ENCODE measurements around the gene ACKR4.

The ACKR4 gene

DNA sequence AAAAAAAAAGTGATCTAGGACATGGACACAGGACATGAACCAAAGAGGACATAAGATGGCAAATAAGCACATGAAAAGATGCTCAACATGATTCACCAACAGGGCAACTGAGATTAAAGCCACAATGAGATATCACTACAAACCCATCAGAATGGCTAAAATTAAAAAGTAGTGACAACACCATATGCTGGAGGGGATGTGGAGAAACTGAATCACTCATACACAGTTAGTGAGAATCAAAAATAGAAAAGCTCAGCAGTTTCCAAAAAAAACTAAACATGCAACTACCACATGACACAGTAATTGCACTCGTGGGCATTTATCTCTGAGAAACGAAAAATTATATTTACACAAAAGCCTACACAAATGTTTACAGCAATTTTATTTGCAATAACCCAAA lies 27.9 kb upstream of the ACKR4 start:
- TF ChIP-seq, protein P1, sequence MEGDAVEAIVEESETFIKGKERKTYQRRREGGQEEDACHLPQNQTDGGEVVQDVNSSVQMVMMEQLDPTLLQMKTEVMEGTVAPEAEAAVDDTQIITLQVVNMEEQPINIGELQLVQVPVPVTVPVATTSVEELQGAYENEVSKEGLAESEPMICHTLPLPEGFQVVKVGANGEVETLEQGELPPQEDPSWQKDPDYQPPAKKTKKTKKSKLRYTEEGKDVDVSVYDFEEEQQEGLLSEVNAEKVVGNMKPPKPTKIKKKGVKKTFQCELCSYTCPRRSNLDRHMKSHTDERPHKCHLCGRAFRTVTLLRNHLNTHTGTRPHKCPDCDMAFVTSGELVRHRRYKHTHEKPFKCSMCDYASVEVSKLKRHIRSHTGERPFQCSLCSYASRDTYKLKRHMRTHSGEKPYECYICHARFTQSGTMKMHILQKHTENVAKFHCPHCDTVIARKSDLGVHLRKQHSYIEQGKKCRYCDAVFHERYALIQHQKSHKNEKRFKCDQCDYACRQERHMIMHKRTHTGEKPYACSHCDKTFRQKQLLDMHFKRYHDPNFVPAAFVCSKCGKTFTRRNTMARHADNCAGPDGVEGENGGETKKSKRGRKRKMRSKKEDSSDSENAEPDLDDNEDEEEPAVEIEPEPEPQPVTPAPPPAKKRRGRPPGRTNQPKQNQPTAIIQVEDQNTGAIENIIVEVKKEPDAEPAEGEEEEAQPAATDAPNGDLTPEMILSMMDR (conservative IDR thresholded peaks at IDR 0.05; ENCODE audit: low read depth, low read length) = no peak
- no peak overlapping the region for H3K4me3 ChIP-seq (ENCODE audit: low read length)
- no peak for DNase-seq (ENCODE audit: low read depth)

DNA sequence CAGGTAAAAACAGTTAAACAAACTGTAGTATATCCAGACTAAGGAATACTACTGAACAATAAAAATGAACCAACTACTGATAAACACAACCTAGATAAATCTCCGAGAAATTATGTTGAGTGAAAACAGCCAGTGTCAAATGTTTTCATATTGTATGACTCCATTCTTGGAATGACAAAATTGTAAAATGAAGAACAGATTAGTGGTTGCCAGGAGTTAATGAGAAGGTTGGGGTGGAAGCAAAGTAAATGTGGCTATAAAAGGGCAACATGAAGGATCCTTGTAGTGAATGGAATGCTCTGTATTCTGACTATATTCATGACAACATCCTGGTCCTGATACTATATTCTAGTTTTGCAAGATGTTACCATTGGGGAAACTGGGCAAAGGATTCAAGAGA lies 27.5 kb upstream of the ACKR4 start:
- H3K4me3 ChIP-seq (ENCODE audit: low read length) = no peak overlapping the region
- TF ChIP-seq, protein P1 (conservative IDR thresholded peaks at IDR 0.05; ENCODE audit: low read depth, low read length) = no peak
- no peak for DNase-seq (ENCODE audit: low read depth)

DNA sequence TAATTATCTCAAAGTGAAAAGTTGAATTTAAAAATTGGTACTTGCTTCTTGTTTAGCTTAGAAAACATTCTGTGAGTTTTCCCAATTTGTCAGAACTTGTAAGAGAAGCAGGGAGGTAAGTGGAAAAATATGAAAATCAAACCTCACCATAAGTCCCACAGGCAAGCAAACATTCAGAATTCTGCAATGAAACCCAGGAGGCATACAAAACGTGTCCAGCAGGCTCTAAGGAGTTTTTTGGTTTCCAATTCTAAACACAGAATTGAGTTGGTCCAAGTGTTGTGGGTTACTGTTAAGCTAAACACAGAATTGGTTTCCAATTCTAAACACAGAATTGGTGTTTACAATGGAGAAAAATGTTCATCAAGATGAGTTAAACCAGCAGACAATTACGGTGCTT lies 27.1 kb upstream of the ACKR4 start:
- no peak for DNase-seq (ENCODE audit: low read depth)
- TF ChIP-seq, protein P1 (conservative IDR thresholded peaks at IDR 0.05; ENCODE audit: low read depth, low read length) = no peak
- H3K4me3 ChIP-seq (ENCODE audit: low read length) = no peak overlapping the region

DNA sequence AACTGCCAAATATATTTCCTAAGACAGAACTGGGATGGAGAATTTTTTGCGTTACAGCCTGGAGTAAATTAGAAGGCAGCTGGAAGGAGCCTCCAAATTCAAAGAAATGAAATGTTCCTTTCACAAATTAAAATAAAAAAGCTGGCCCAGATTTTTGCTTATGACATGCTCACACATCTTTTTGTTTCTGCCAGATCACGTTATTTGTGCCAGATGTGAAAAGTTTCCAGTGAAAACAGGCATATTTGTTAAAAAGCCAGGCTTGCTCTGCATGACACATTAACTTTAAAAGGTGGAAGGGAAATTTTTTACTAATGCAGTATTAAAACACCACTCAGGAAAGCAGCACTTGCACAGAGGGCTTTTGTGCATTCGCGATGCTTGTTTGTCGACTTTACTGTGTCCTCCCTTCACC lies 23.3 kb upstream of the ACKR4 start:
- TF ChIP-seq, protein P1 (conservative IDR thresholded peaks at IDR 0.05; ENCODE audit: low read depth, low read length) = no peak
- no peak for DNase-seq (ENCODE audit: low read depth)
- H3K4me3 ChIP-seq (ENCODE audit: low read length) = no peak overlapping the region

DNA sequence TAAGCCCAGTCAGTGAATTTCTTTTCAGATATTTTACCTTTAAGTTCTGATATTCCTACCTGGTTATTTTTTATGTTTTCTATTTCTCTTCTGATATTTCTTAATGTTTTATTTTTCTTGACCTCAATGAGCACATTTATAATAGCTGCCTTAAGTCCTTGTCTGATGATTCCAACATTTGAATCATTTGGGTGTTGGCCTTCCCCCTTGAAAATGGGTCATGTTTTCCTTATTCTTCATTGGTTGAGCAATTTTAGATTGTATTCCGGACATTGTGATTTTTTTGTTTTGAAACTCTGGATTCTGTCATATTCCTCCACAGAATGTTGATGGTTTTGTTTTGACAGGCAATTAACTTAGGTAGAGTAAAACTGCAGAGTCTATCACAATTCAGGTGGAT lies 9.7 kb upstream of the ACKR4 start:
- H3K4me3 ChIP-seq (ENCODE audit: low read length) = no peak overlapping the region
- no peak for DNase-seq (ENCODE audit: low read depth)
- TF ChIP-seq, protein P1 (conservative IDR thresholded peaks at IDR 0.05; ENCODE audit: low read depth, low read length) = no peak

DNA sequence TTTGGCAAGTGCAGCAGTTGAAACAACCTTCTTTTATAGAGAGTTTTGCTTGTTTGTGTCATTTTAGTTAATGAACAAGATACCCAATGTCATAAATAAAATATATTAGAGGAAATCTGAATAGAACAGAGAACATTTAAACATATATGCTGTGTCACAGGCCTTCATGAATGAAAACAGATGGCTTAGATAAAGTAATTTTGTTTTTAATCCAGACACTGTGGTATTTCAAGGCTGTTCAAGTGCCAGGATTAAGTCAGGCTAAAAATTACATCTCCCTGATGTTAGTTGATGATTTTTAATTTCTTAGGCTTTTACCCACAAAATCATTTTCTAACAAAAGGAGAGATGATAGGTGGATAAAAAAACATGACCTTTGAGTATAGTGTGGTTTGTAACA lies 4.9 kb upstream of the ACKR4 start:
- DNase-seq (ENCODE audit: low read depth) = no peak
- TF ChIP-seq, protein P1 (conservative IDR thresholded peaks at IDR 0.05; ENCODE audit: low read depth, low read length) = no peak
- no peak overlapping the region for H3K4me3 ChIP-seq (ENCODE audit: low read length)

DNA sequence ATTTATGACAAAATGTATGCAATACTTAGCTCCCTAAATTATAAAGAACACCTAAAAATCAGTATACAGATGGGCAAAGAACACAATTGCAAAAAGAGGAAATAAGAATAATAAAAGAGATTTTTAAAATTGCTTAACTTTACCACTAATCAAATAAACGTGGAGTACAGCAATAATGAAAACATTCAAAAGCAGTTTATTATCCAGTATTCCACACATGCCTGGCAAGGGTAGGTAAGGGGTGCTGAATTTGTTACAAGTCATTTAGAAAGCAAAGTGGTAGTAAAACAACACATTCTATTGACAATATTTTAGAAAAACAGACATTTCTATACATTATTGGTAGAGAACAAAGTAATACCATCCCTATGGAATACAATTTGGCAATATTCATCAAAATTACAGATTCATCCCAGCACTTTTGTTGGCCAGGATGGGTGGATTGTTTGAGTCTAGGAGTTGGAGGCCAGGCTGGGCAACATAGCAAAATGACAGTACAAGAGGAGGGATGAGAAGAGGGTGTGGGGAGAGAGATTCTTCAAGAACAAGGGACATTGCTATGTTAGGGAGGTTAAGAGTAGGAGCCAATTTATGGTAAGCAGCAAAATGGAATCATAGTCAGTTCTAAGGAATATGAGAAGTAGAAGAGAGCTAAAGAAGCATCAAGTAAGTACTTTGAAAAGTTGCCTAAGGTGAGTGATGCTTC lies 3.7 kb upstream of the ACKR4 start:
- no peak overlapping the region for H3K4me3 ChIP-seq (ENCODE audit: low read length)
- DNase-seq (ENCODE audit: low read depth) = no peak
- TF ChIP-seq, protein P1 (conservative IDR thresholded peaks at IDR 0.05; ENCODE audit: low read depth, low read length) = no peak

Measured in retinal pigment epithelial cell (primary cell).